B cell (primary cell): ENCODE results near the gene DNAAF8. TPM values are rescaled to one million over a fixed set of nuclear protein-coding genes. Genes with fewer than 3 reads are reported as not detected.
A peak's percentile ranks its signal among the peaks of the same experiment; 100 is the strongest.

Experiments used
- ATAC-seq: fragments of 200-7000 bp; cut with Tn5 transposase; one replicate; pipeline ENCODE4 v1.10.0; 2021; ENCODE audit warnings: low read depth, mild to moderate bottlenecking, moderate number of reproducible peaks, moderate library complexity
- CTCF ChIA-PET: fragments of 350-600 bp; sonication (Branson Sonifier 250); formaldehyde crosslinking; loops from one replicate; lab custom pipeline; 2021; ENCODE audit warnings: antibody characterized with exemption, inconsistent platforms; lab: Charles Lee
- POLR2A ChIA-PET: fragments of 350-600 bp; sonication (Branson Sonifier 250); formaldehyde crosslinking; loops from one replicate; lab custom pipeline; 2021; ENCODE audit warnings: antibody characterized with exemption; lab: Charles Lee
- DNase-seq: peaks from one replicate; pipeline ENCODE4 v3.0.0; 2013
- H2AFZ ChIP-seq: 2 replicates; pipeline ENCODE4 v1.6.1; 2012; ENCODE audit warnings: mild to moderate bottlenecking, low read depth, low read length; ENCODE audit not compliant: insufficient read depth, poor library complexity, severe bottlenecking
- H3K27ac ChIP-seq, 2 donors: 1 replicate in 1 of 2; 2 replicates in 1 of 2; pipeline ENCODE4 v1.5.1; 2012 to 2013; ENCODE audit warnings: low read length in 2 of 2, mild to moderate bottlenecking in 2 of 2, moderate library complexity in 1 of 2
- H3K27me3 ChIP-seq, 4 experiments: fragments of 200-600 bp in 1 of 4; sonication (generic) in 1 of 4; replicated peaks in 1 of 4; 1 replicate in 2 of 4; 2 replicates in 2 of 4; pipeline versions ENCODE4 v1.6.1 to v1.7.0; 2013 to 2016; ENCODE audit warnings: low read length in 3 of 4, mild to moderate bottlenecking in 2 of 4, mixed read lengths in 1 of 4, moderate library complexity in 1 of 4; ENCODE audit not compliant: insufficient read depth in 4 of 4, control insufficient read depth in 3 of 4; ENCODE audit errors: control extremely low read depth in 1 of 4
- H3K36me3 ChIP-seq, 2 experiments: replicated peaks in 1 of 2; 1 replicate in 1 of 2; 2 replicates in 1 of 2; pipeline versions ENCODE4 v1.6.1 to v1.7.1; 2013; ENCODE audit warnings: low read length in 1 of 2; ENCODE audit not compliant: insufficient read depth in 2 of 2, control insufficient read depth in 1 of 2; ENCODE audit errors: control extremely low read depth in 1 of 2, extremely low read depth in 1 of 2
- H3K4me1 ChIP-seq, 2 donors: fragments of 200-600 bp in 1 of 2; sonication (generic) in 1 of 2; 1 replicate in 1 of 2; 2 replicates in 1 of 2; pipeline versions ENCODE4 v1.5.1 to v1.6.1; 2013 to 2017; ENCODE audit warnings: low read length in 2 of 2; ENCODE audit not compliant: control insufficient read depth in 2 of 2, insufficient read depth in 2 of 2
- H3K4me2 ChIP-seq: replicated peaks from 2 replicates; pipeline ENCODE3; 2012; ENCODE audit warnings: mild to moderate bottlenecking, low read depth, low read length; ENCODE audit not compliant: poor library complexity, severe bottlenecking
- H3K4me3 ChIP-seq, 5 experiments: fragments of 200-600 bp in 1 of 5; sonication (generic) in 1 of 5; 1 replicate in 3 of 5; 2 replicates in 2 of 5; pipeline versions ENCODE4 v1.5.1 to v1.7.0; 2011 to 2016; ENCODE audit warnings: low read length in 4 of 5, mild to moderate bottlenecking in 4 of 5, low read depth in 2 of 5, control low read depth in 1 of 5, moderate library complexity in 1 of 5; ENCODE audit not compliant: insufficient read depth in 1 of 5; ENCODE audit errors: control extremely low read depth in 1 of 5, extremely low read depth in 1 of 5
- H3K79me2 ChIP-seq: fragments of 200-600 bp; sonication (generic); one replicate; pipeline ENCODE4 v1.6.0; 2016; ENCODE audit warnings: low read length; ENCODE audit not compliant: control insufficient read depth, insufficient read depth
- H3K9ac ChIP-seq: fragments of 200-600 bp; sonication (generic); 2 replicates; pipeline ENCODE4 v1.6.1; 2017; ENCODE audit warnings: mild to moderate bottlenecking, low read length, moderate library complexity
- H3K9me3 ChIP-seq, 3 donors: one replicate each; pipeline versions ENCODE4 v1.6.1 to v1.7.1; 2013; ENCODE audit warnings: low read length in 2 of 3; ENCODE audit not compliant: control insufficient read depth in 2 of 3, insufficient read depth in 1 of 3; ENCODE audit errors: control extremely low read depth in 1 of 3
- H4K20me1 ChIP-seq: 2 replicates; pipeline ENCODE4 v1.6.0; 2012; ENCODE audit warnings: mild to moderate bottlenecking, low read length; ENCODE audit not compliant: insufficient read depth, control insufficient read depth, poor library complexity, severe bottlenecking
- H3K27ac Mint-ChIP-seq: one replicate; pipeline ENCODE4 v1.8.0; 2021; ENCODE audit warnings: mixed read lengths
- H3K27me3 Mint-ChIP-seq: one replicate; pipeline ENCODE4 v1.8.0; 2021; ENCODE audit warnings: mixed read lengths
- H3K4me1 Mint-ChIP-seq: one replicate; pipeline ENCODE4 v1.8.0; 2021; ENCODE audit warnings: mixed read lengths
- H3K4me3 Mint-ChIP-seq: one replicate; pipeline ENCODE4 v1.8.0; 2021; ENCODE audit warnings: mixed read lengths
- H3K9me3 Mint-ChIP-seq: one replicate; pipeline ENCODE4 v1.8.0; 2022; ENCODE audit warnings: mixed read lengths; ENCODE audit not compliant: insufficient read depth
- EZH2 ChIP-seq: IDR thresholded peaks from 2 replicates; pipeline ENCODE4 v1.6.1; 2012; ENCODE audit warnings: borderline replicate concordance, low read depth, mild to moderate bottlenecking, moderate library complexity, low read length; ENCODE audit not compliant: insufficient read depth, poor library complexity, severe bottlenecking
- WGBS: methylation state at CpG from one replicate; pipeline ENCODE4 v1.1.5; 2013; ENCODE audit warnings: missing lambda C conversion rate; ENCODE audit not compliant: insufficient coverage; 5-methylcytosine and 5-hydroxymethylcytosine counted together
- intact Hi-C: fragments of 100-400 bp; cut with micrococcal nuclease; formaldehyde crosslinking; loops from one replicate; pipeline ENCODE4 v1.10.0; 2022
- polyA plus RNA-seq: library from polyadenylated mRNA; depleted of rRNA; stranded (reverse); fragments of >200 nt; gene quantifications from 2 replicates; pipeline ENCODE4 v1.2.3, GENCODE V29; 2012
- total RNA-seq, 2 donors: library from RNA; stranded (reverse); fragments of 120-200 nt in 1 of 2; gene quantifications; 1 replicate in 1 of 2; 2 replicates in 1 of 2; pipeline versions ENCODE4 v1.2.3 to v1.2.4, GENCODE V29; 2013 to 2022
- TF ChIP-seq, protein P1 (sequence below): fragments of 200-600 bp; IDR thresholded peaks from one replicate; pipeline ENCODE4 v1.8.0; 2022; ENCODE audit warnings: antibody characterized with exemption, mild to moderate bottlenecking

The DNAAF8 gene
- total and polyA plus RNA-seq, 2 donors (not counting 1 experiment from before 2014, with no cell fraction given) = 0.09 to 0.44 TPM

DNA sequence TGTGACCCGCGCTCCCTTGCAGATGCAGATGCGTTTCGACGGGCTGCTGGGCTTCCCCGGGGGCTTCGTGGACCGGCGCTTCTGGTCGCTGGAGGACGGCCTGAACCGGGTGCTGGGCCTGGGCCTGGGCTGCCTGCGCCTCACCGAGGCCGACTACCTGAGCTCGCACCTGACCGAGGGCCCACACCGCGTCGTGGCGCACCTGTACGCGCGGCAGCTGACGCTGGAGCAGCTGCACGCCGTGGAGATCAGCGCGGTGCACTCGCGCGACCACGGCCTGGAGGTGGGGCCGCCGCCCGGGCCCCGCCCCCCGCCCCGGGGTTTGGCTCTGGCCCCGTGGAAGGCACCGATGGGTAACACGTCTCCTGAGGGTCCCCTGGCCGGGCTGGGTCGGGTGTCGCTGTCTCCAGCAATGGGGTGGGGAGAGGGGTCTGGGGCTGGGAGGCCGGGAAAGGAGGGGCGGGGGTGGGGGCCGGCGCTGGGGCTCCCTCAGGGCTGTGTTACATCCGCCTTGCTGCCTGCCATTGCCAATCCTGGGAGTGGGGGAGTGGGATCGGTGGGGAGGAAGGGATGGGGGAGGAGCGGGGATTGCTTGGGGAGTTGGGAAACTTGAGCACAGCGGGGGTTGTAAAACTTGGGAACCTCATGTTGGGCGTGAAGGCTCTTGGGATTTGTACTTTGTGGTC lies 40.2 kb upstream of the DNAAF8 start:
- Histone ChIP-seq H2AFZ (peak overlapping the region; percentile 84), H3K4me1 (peaks cover 15 to 19% of the 10 kb centered on the region in 2 donors)

More for the DNA sequence above, 40.2 kb upstream of the DNAAF8 start:
- ATAC-seq (peak; percentile 11), DNase-seq (no peak)
- Histone ChIP-seq H3K36me3 (peaks cover 0 to 30% of the 10 kb centered on the region in 2 experiments), H3K9ac (peak overlapping the region; percentile 93), H3K79me2 (peaks cover 16% of the 10 kb centered on the region), H3K27me3 (no peaks in the 10 kb centered on the region), H3K9me3 (no peaks in the 10 kb centered on the region), H3K4me2 (peak overlapping the region; percentile 92), H4K20me1 (peaks cover 13% of the 10 kb centered on the region), H3K4me3 (peak overlapping the region; percentile 48 to 85 (median 81)), H3K27ac (peak overlapping the region; percentile 34 to 87)
- peak overlapping the region; percentile 77 for H3K4me3 Mint-ChIP-seq
- peaks cover 22% of the 10 kb centered on the region for H3K4me1 Mint-ChIP-seq
- intact Hi-C loops = loop anchor here (1.0 to 5.0 kb wide), 8 partner anchors 69 to 422 kb away; partner anchors contain the start of genes GLYR1, HMOX2, MGRN1 and ROGDI
- 3% methylated on average over 49 of the region's 54 CpGs for WGBS
- ChIA-PET POLR2A (interaction anchor here (0.8 to 2.1 kb wide), 7 partner anchors 41 to 421 kb away, joined by 3 to 17 read pairs (median 4); partner anchors contain the start of genes ANKS3, DNAAF8, MGRN1 and TFAP4), CTCF (no interaction called here)
- no peaks in the 10 kb centered on the region for H3K9me3 Mint-ChIP-seq
- peak overlapping the region; percentile 78 for H3K27ac Mint-ChIP-seq
- TF ChIP-seq, protein P1, sequence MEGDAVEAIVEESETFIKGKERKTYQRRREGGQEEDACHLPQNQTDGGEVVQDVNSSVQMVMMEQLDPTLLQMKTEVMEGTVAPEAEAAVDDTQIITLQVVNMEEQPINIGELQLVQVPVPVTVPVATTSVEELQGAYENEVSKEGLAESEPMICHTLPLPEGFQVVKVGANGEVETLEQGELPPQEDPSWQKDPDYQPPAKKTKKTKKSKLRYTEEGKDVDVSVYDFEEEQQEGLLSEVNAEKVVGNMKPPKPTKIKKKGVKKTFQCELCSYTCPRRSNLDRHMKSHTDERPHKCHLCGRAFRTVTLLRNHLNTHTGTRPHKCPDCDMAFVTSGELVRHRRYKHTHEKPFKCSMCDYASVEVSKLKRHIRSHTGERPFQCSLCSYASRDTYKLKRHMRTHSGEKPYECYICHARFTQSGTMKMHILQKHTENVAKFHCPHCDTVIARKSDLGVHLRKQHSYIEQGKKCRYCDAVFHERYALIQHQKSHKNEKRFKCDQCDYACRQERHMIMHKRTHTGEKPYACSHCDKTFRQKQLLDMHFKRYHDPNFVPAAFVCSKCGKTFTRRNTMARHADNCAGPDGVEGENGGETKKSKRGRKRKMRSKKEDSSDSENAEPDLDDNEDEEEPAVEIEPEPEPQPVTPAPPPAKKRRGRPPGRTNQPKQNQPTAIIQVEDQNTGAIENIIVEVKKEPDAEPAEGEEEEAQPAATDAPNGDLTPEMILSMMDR = no peak
- no peak for TF ChIP-seq EZH2
- H3K27me3 Mint-ChIP-seq = no peaks in the 10 kb centered on the region
